HG03196 (cell line): Measurements from ENCODE around the gene TTLL9.
A peak's percentile ranks its signal among the peaks of the same experiment; 100 is the strongest.

ENCODE experiments used
- ATAC-seq: cut with Tn5 transposase; IDR thresholded peaks from one replicate; pipeline ENCODE4 v1.9.1; 2021; ENCODE audit not compliant: unreplicated experiment

TTLL9 gene

GRCh38 chr20:31939661-31940060 lies 69.2 kb downstream of the TTLL9 start:
- ATAC-seq: no peak

- ATAC-seq: no peak
Measured at GRCh38 chr20:31943052-31943471, 72.6 kb downstream of the TTLL9 start.

DNA sequence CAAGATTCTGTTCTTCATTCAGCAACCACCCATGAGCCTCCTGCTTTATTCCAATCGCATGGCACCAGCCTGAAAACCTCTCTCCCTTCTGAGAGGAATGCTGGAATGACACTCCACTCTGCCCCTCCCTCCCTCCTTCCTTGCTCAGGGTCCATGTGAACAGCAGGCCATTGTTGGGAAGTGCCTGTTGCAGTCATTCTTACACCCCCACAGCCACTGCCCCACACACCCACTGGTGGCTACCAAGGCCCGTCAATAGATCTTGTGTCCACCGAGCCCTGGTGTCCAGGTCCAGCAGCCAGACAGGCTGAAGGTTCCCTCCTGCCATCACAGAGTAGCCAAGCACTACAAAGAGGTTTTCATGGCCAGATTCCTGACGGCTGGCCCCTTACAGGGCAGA lies 74.9 kb downstream of the TTLL9 start:
- no peak for ATAC-seq

DNA sequence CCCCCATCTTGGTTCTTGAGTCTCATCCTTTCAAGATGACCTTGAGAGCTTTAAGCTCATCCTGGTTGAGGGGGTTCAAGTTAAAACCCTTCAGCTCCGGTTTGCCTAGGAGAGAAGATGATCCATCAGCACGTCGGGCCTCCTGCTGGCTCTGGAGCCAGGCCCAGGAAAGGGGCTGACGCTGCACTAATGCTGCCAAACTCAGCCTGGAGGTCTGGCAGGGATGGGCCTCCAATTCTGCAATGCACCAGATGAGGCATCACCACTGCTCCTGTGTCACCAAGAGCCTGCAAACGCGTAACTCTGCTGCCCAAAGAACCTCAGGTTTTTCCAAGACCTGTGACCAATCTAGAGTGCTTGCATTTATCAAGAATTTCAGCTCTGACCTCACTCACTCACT lies 75.4 kb downstream of the TTLL9 start:
- no peak for ATAC-seq

- ATAC-seq: no peak
Measured at GRCh38 chr20:31948008-31948407, 77.6 kb downstream of the TTLL9 start.

DNA sequence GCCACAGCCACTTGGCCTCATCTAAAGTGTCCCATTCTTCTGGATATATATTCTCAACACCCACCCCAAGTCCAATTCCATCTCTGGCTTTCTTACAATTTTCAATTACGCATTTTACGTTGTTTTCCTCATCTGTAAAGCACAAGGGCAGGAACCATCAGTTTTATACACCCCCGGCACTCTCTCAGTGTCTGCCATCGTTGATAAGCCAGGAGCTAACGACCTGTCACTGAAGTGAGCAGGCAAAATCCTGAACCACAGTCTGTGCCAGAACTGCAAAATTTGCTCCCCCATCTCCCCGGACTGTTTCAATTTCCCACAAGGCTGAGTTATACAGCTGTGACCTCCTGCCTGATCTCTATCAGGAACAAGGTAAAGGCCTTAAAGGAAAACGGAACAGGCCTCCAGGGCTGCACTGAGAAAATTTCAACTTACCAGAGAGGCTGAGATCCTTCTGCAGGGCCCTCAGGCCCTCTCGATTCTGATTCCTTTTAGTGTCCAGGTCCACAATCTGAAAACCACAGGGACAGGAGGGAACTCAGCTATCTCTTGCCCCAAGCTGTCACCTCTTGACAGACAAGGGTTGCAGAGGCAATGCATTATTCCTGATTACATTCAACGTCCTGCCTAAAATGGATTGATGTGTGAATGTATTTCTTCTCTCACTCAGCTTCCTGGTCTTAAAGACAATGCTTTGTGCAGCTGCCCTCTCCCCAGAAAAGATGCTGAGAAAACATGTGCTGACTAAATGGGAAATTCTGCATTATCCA lies 79.6 kb downstream of the TTLL9 start:
- no peak for ATAC-seq

GRCh38 chr20:31951203-31951529 lies 80.7 kb downstream of the TTLL9 start:
- no peak for ATAC-seq

DNA sequence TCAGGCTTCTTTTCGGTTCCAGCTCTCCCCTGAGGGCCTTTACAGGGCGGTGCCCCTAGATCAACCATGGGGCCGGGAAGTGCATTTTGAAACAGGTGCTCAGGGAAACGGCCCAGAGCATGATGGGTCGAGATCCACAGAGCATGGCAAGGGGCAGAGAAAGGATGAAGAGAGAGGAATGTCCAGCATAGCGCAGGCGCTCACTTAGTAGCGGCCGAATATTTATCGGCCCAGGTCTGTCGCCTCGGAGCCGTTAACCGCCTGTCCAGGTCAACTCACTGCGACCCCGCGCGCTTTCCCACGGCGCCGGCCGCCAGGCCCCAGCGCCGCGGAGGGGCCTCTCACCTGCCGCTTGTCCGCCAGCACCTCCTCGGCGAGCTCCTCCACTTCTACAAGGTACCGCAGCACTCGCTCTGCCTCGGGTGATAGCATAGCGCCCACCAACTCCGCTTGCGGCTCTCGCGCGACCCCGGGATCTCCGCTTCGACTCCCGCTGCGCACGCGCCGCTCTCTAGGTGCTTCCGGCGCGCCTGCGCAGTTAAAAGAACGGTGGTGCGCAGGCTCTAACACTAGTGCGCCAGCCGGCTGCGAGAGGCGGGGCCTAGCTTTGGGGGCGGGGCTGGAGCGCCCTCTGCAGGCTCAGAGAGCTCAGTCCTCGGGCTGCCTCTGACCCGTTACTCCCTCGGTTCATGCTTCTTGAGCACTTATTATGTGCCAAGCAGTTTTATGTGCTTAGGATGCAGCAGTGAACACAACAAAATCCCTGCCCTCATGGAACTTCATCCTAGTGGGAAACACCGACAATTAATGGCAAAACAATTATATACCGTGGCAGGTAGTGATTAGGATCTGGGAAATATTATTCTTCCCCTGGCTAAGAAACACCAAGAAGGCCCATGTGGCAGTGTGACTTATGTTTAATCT lies 81.4 kb downstream of the TTLL9 start, which contains the start of gene PDRG1:
TSS of gene PDRG1 (minus strand) at position 517 of the 924 bp plus-strand sequence. CDS start at position 432, 85 bp downstream.
- ATAC-seq: peak; percentile 87

- no peak for ATAC-seq
Measured at GRCh38 chr20:31953556-31954148, 83.2 kb downstream of the TTLL9 start.

- ATAC-seq: no peak
Measured at GRCh38 chr20:31954500-31954899, 84.1 kb downstream of the TTLL9 start.

DNA sequence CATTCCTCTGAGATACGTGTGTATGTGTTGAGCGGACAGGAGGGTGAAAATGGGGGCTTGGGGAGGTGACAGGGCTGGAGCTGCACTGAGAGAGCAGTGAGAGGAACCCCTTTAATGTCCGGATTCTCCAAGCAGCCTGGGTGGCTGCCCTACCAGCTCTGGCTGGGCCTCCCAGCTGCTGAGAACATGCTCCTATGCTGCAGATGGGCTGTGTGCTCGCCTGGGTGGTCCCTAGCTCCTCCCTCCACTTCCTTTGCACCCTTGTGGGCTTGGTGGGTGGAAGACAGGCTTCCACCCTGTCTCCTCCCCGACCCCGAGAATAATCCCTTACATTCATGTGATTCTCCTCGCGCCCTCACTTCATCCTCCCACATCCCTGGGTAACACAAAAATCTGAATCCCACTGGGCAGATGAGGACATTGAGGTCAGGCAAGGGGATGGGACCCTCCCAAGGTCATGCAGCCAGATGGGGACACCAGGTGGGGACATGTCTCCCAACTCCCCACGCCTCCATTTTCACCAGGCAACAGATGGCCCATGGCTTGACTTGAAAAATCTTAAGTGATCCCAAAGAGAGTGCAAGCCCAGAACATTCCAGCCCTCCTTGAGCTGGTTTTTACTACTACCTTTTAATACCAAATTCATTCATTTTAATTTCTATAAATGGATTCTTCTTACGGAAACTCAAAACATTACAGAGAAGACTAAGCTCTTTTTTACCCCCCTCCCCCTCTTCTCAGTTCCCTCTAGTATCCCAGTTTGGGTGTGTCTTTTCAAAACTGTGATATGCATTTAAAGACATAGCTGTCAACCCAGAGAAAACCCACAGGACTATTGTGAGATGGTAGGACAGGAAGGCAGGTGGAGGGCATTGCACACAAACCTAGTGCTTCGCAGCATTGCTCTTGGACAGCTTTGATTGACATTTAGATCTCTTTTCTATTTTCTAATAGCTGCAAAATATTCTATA lies 86.4 kb downstream of the TTLL9 start:
- no peak for ATAC-seq

DNA sequence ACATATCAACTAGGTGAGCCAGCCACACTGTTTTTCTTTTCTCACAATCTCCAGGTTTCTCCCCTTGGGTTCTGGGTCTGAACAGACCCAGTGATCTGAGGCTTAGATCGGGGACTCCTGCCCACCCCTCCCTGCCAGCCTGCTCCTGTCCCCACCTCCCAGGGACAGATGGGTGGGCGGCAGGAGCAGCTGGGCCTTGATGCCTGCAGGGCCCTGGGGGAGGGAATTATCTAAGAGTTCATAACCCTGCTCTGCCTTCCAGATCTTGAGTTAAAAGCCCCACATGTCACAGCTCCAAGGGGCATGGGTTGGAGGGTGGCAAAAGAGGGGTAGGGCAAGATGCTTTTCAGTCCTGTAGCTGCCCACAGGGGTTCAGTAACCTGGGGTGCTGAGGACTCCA lies 92.3 kb downstream of the TTLL9 start:
- no peak for ATAC-seq

DNA sequence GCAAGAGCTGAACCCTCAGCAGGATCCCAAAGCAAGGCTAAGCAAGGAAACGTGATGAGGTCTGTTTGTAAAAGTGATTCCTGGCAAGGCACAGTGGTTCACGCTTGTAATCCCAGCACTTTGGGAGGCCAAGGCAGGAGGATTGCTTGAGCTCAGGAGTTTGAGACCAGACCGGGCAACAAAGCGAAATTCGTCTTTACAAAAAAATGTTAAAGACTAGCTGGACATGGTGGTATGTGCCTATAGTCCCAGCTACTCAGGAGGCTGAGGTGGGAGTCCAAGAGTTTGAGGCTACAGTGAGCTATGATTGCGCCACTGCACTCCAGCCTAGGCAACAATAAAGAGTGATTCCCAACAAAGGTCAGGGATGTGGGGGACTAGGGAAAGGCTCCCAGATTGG lies 93.5 kb downstream of the TTLL9 start:
- no peak for ATAC-seq

GRCh38 chr20:31966991-31967655 lies 96.7 kb downstream of the TTLL9 start:
- ATAC-seq: no peak

- no peak for ATAC-seq
Measured at GRCh38 chr20:31967830-31968249, 97.4 kb downstream of the TTLL9 start, which contains the start of gene XKR7. Gene XKR7 (plus strand): TSS chr20:31968151. CDS start chr20:31968176, 25 bp downstream.

GRCh38 chr20:31968291-31969126 lies 98.1 kb downstream of the TTLL9 start:
- no peak for ATAC-seq

DNA sequence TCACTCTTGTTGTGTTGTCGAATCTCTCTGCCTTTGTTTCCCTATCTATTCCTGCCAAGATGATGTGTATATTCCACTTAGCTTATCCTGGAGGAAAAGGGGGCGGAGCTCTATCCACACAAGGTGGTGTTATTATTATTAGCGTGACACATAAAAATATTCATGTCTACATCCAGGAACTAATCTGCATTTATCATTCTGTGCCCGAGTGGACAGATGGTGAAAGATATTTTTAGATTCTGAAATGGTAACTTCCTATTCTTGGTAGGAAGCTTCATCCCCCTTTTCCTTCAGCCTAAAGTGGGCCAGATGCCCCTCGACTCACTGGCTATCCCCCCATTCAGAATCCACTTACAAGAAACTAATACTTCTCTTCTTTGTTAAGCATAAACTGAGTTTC lies 99.6 kb downstream of the TTLL9 start:
- ATAC-seq: no peak

DNA sequence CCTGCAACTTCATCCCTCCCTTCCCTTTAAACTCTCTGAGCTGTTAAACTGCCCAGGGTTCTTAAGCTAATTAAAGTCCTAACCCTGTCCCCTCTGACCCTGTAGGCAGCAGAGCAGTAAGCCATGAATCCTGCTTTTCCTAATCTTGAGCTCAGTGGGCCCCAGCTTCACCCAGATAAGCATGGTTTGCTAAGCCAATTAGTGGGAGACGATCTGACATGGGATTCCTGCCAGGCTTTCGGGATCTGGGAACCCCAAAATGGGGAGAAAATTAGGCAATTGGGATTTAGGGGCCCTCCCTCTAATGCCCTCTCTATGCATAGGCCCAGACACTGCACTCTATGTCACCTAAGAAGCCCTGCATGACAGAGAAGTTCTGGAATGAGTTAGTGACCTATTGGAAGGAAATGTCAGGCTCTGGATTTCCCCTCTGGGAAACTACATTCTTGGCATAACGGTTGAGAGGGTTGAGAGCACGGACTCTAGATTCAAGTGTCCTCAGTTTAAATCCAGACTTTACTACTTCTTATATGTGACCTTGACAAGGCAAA lies 102.1 kb downstream of the TTLL9 start:
- ATAC-seq: no peak

GRCh38 chr20:31974296-31974695 lies 103.9 kb downstream of the TTLL9 start:
- no peak for ATAC-seq
